Activated CD4-positive, alpha-beta T cell treated with anti-CD3 and anti-CD28 coated beads, Interleukin-2, amount 10 ng/mL, durations not matched to agents 7 days and 5 days (primary cell): ENCODE measurements around the gene FOXD2. TPM values are rescaled to one million over a fixed set of nuclear protein-coding genes. Genes with fewer than 3 reads are reported as not detected.

Experiments used
- CTCF ChIA-PET: fragments of 350-600 bp; sonication (Branson Sonifier 250); formaldehyde crosslinking; loops from one replicate; lab custom pipeline; 2021; ENCODE audit warnings: antibody characterized with exemption; lab: Charles Lee
- POLR2A ChIA-PET: fragments of 350-600 bp; sonication (Branson Sonifier 250); formaldehyde crosslinking; loops from one replicate; lab custom pipeline; 2021; ENCODE audit warnings: antibody characterized with exemption; lab: Charles Lee
- DNase-seq: peaks from one replicate; pipeline ENCODE4 v3.0.0-alpha.2; 2020
- H3K27ac Mint-ChIP-seq: one replicate; pipeline ENCODE4 v1.8.0; 2021; ENCODE audit warnings: mild to moderate bottlenecking, moderate library complexity, mixed read lengths
- H3K27me3 Mint-ChIP-seq: one replicate; pipeline ENCODE4 v1.8.0; 2021; ENCODE audit warnings: mixed read lengths
- H3K36me3 Mint-ChIP-seq: one replicate; pipeline ENCODE4 v1.8.0; 2021; ENCODE audit warnings: low read depth, mixed read lengths
- H3K4me1 Mint-ChIP-seq: one replicate; pipeline ENCODE4 v1.8.0; 2021; ENCODE audit warnings: mixed read lengths
- H3K4me3 Mint-ChIP-seq: one replicate; pipeline ENCODE4 v1.8.0; 2021; ENCODE audit warnings: mild to moderate bottlenecking, moderate library complexity, mixed read lengths
- H3K9me3 Mint-ChIP-seq: one replicate; pipeline ENCODE4 v1.8.0; 2021; ENCODE audit warnings: mixed read lengths
- total RNA-seq, 2 experiments: library from RNA; stranded (reverse); gene quantifications; one replicate each; pipeline ENCODE4 v1.2.3, GENCODE V29; 2021

Gene FOXD2
- total RNA-seq, 2 experiments from 2014 or later, result 0.15 to 0.20 TPM

DNA sequence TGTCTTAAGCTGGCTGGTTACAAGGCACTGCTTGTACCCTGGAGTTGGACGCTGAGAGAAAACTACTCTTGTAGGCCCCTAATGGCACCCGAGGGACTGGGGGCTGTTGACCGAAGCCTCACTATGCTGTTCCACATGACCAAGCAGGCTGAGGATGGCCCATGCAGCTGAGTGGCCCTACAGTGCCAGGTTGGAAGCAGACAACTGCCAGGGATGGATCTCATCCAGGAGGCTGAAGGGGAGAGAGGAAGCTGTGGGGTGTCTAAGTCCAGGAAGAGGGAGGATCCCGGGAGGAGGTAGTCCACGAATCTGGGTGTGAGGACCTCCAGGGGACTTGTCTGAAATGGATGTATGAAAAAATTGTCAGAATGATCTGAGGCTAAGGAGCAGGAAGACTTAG lies 45.8 kb downstream of the FOXD2 start:
- DNase-seq, result no peak
- H3K36me3 Mint-ChIP-seq, result no peaks in the 10 kb centered on the region
- no peaks in the 10 kb centered on the region for H3K9me3 Mint-ChIP-seq
- ChIA-PET CTCF (interaction anchor here (1.3 kb wide), 1 partner anchor 29 kb away, joined by 3 read pairs; no protein-coding TSS in a partner anchor), POLR2A (no interaction called here)
- H3K27ac Mint-ChIP-seq, result no peak overlapping the region
- no peaks in the 10 kb centered on the region for H3K4me1 Mint-ChIP-seq
- H3K4me3 Mint-ChIP-seq, result no peak overlapping the region
- H3K27me3 Mint-ChIP-seq, result peaks cover 6% of the 10 kb centered on the region

GRCh38 chr1:47485817-47486216 lies 48.0 kb downstream of the FOXD2 start:
- Mint-ChIP-seq H3K4me1 (no peaks in the 10 kb centered on the region), H3K36me3 (no peaks in the 10 kb centered on the region), H3K4me3 (no peak overlapping the region), H3K9me3 (no peaks in the 10 kb centered on the region), H3K27ac (no peak overlapping the region), H3K27me3 (peaks cover 6% of the 10 kb centered on the region)
- DNase-seq, result no peak
- CTCF ChIA-PET, result no interaction called here
- POLR2A ChIA-PET, result no interaction called here

DNA sequence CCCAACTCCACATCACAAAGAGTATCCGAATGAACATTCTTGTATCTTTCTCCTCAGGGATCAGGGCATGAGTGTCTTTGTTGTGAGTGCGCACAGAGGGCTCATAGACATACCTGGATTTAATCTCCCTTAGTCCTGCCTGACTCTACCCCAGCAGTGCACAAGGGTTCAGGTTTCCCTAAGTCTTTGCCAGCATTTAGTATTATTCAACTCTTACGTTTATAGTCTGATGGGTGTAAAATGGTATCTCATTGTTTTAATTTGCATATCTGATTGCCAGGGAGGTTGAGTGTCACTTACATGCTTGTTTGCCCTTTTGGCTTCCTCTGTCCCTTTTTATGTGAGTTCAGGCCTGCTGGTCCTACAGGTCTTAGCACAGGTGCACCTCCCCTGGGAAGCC lies 49.5 kb downstream of the FOXD2 start:
- no peak for DNase-seq
- H3K27me3 Mint-ChIP-seq, result peaks cover 6% of the 10 kb centered on the region
- no peaks in the 10 kb centered on the region for H3K9me3 Mint-ChIP-seq
- ChIA-PET POLR2A (no interaction called here), CTCF (no interaction called here)
- no peak overlapping the region for H3K27ac Mint-ChIP-seq
- no peaks in the 10 kb centered on the region for H3K4me1 Mint-ChIP-seq
- no peak overlapping the region for H3K4me3 Mint-ChIP-seq
- H3K36me3 Mint-ChIP-seq, result no peaks in the 10 kb centered on the region

DNA sequence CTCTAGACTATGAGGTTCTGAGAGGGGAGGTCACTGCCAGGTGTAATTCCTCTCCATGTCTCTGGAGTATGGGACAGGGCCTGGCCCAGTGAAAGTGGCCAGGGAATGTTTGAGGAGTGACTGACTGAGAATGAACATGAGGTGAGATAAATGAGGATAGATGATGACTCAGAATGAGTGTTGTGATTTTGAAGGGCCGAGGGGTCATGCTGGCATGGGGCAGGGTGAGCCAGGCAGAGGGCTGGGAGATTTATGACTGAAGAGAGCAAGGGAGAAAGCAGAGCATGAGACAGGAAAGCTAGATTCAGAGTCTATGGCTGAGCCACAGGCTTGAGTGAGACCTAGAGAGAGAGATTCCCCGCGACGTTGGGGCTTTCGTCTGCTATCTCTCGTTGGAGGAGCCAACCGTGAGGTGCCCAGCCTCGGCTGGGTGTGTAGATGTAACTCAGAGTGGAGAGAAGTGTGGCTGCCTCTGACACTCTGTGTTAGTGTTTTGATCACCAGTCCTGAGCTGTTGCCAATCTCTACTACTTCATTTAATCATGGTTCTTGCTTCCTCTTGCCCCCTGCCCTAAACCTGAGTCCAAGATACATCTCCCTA lies 50.1 kb downstream of the FOXD2 start:
- no peak for DNase-seq
- Mint-ChIP-seq H3K36me3 (no peaks in the 10 kb centered on the region), H3K27ac (no peak overlapping the region), H3K27me3 (peaks cover 6% of the 10 kb centered on the region), H3K4me3 (no peak overlapping the region), H3K4me1 (no peaks in the 10 kb centered on the region), H3K9me3 (no peaks in the 10 kb centered on the region)
- ChIA-PET POLR2A (no interaction called here), CTCF (no interaction called here)

Other genes starting within 250 kb of the FOXD2 start
- gene PDZK1IP1, start 248.0 kb upstream of the FOXD2 start, total RNA-seq, result not detected
- gene TAL1, start 205.8 kb upstream of the FOXD2 start, total RNA-seq, result not detected
- gene STIL, start 123.9 kb upstream of the FOXD2 start, total RNA-seq, result 10 to 100 TPM; 44.0 to 51.3 TPM
- gene CMPK1, start 104.3 kb upstream of the FOXD2 start, total RNA-seq, result 100 to 1,000 TPM in 1 of 2 experiments, 10 to 100 TPM in 1; 90.8 to 108 TPM
- not detected for gene FOXE3, start 21.8 kb upstream of the FOXD2 start, total RNA-seq